Spinal cord (tissue), 10 donors: Measurements from ENCODE around the gene EPB41L2. TPM values are rescaled to one million over a fixed set of nuclear protein-coding genes. Genes with fewer than 3 reads are reported as not detected.

Source experiments
- DNase-seq, 6 donors: peaks; one replicate each; pipeline versions ENCODE4 v3.0.0 to v3.0.0-alpha.2; 2013 to 2015; ENCODE audit warnings: low spot score in 6 of 6, low read depth in 4 of 6
- H3K27ac ChIP-seq: one replicate; pipeline ENCODE4 v1.5.1; 2013; ENCODE audit warnings: low read depth, low read length, control low read depth
- H3K27me3 ChIP-seq: one replicate; pipeline ENCODE4 v1.6.1; 2013; ENCODE audit warnings: low read length; ENCODE audit not compliant: control insufficient read depth, insufficient read depth
- H3K36me3 ChIP-seq: one replicate; pipeline ENCODE4 v1.6.1; 2013; ENCODE audit warnings: low read length; ENCODE audit not compliant: control insufficient read depth, insufficient read depth
- H3K4me1 ChIP-seq: one replicate; pipeline ENCODE4 v1.6.1; 2013; ENCODE audit warnings: low read length; ENCODE audit not compliant: control insufficient read depth, insufficient read depth
- H3K4me3 ChIP-seq: one replicate; pipeline ENCODE4 v1.5.1; 2013; ENCODE audit warnings: low read depth, low read length, control low read depth
- H3K9me3 ChIP-seq: one replicate; pipeline ENCODE4 v1.6.1; 2013; ENCODE audit warnings: low read length; ENCODE audit not compliant: control insufficient read depth, insufficient read depth
- WGBS: methylation state at CpG from one replicate; pipeline ENCODE4 v1.1.5; 2013; ENCODE audit warnings: missing lambda C conversion rate; ENCODE audit not compliant: insufficient coverage; 5-methylcytosine and 5-hydroxymethylcytosine counted together
- polyA plus RNA-seq, 2 donors: library from polyadenylated mRNA; unstranded; fragments of 120-200 nt; gene quantifications; one replicate each; pipeline ENCODE4 v1.2.1, GENCODE V29; 2013; ENCODE audit not compliant: insufficient read length in 2 of 2
- total RNA-seq, 2 donors: library from RNA; depleted of rRNA in 1 of 2; stranded (reverse); fragments of 120-200 nt in 1 of 2; fragments of >200 nt in 1 of 2; gene quantifications; one replicate each; pipeline versions ENCODE4 v1.2.3 to v1.2.4, GENCODE V29; 2013 to 2014
- donor health status: healthy.

The EPB41L2 gene
- total and polyA plus RNA-seq, 4 donors, result 122 to 311 (median 267) TPM

- 51% methylated on average over 2 of the region's 7 CpGs for WGBS
- Histone ChIP-seq H3K4me1 (no peaks in the 10 kb centered on the region), H3K9me3 (no peaks in the 10 kb centered on the region), H3K4me3 (no peak overlapping the region), H3K27me3 (no peaks in the 10 kb centered on the region), H3K36me3 (no peaks in the 10 kb centered on the region), H3K27ac (no peak overlapping the region)
- DNase-seq, result no peak
Observed at GRCh38 chr6:130847001-130847910, 215.8 kb downstream of the EPB41L2 start.

- H3K27ac ChIP-seq, result no peak overlapping the region
- WGBS, result no CpG with 5 or more reads among the region's 1 CpG
- no peak for DNase-seq
Observed at GRCh38 chr6:130846501-130846900, 216.5 kb downstream of the EPB41L2 start.

GRCh38 chr6:130843575-130844320 lies 219.3 kb downstream of the EPB41L2 start:
- H3K4me1 ChIP-seq, result no peaks in the 10 kb centered on the region
- 100% methylated on average over 1 of the region's 3 CpGs for WGBS
- no peak overlapping the region for H3K4me3 ChIP-seq
- no peaks in the 10 kb centered on the region for H3K9me3 ChIP-seq
- no peaks in the 10 kb centered on the region for H3K27me3 ChIP-seq
- peak in 5 of 6 donors; percentile 15 to 84 (median 38) for DNase-seq
- no peak overlapping the region for H3K27ac ChIP-seq
- no peaks in the 10 kb centered on the region for H3K36me3 ChIP-seq

More at GRCh38 chr6:130846501-130846900, 216.5 kb downstream of the EPB41L2 start:
- Histone ChIP-seq H3K4me3 (no peak overlapping the region), H3K4me1 (no peaks in the 10 kb centered on the region), H3K9me3 (no peaks in the 10 kb centered on the region), H3K27me3 (no peaks in the 10 kb centered on the region), H3K36me3 (no peaks in the 10 kb centered on the region)

- H3K27ac ChIP-seq, result no peak overlapping the region
- 79% methylated on average over 4 of the region's 4 CpGs for WGBS
- no peaks in the 10 kb centered on the region for H3K9me3 ChIP-seq
- no peak overlapping the region for H3K4me3 ChIP-seq
- H3K36me3 ChIP-seq, result no peaks in the 10 kb centered on the region
- DNase-seq, result no peak
- no peaks in the 10 kb centered on the region for H3K4me1 ChIP-seq
- H3K27me3 ChIP-seq, result no peaks in the 10 kb centered on the region
Observed at GRCh38 chr6:130841128-130841728, 221.8 kb downstream of the EPB41L2 start.

GRCh38 chr6:130840050-130840449 lies 223.0 kb downstream of the EPB41L2 start:
- DNase-seq, result no peak
- no CpG with 5 or more reads among the region's 2 CpGs for WGBS

GRCh38 chr6:130839379-130839778 lies 223.7 kb downstream of the EPB41L2 start:
- DNase-seq, result no peak
- H3K27ac ChIP-seq, result no peak overlapping the region
- no peaks in the 10 kb centered on the region for H3K9me3 ChIP-seq
- no peaks in the 10 kb centered on the region for H3K4me1 ChIP-seq
- WGBS, result no CpG with 5 or more reads among the region's 2 CpGs
- H3K4me3 ChIP-seq, result no peak overlapping the region
- H3K36me3 ChIP-seq, result no peaks in the 10 kb centered on the region
- H3K27me3 ChIP-seq, result no peaks in the 10 kb centered on the region

More at GRCh38 chr6:130840050-130840449, 223.0 kb downstream of the EPB41L2 start:
- Histone ChIP-seq H3K4me3 (no peak overlapping the region), H3K9me3 (no peaks in the 10 kb centered on the region), H3K4me1 (no peaks in the 10 kb centered on the region), H3K27me3 (no peaks in the 10 kb centered on the region), H3K27ac (no peak overlapping the region), H3K36me3 (no peaks in the 10 kb centered on the region)

- no CpG with 5 or more reads among the region's 5 CpGs for WGBS
- Histone ChIP-seq H3K9me3 (no peaks in the 10 kb centered on the region), H3K36me3 (no peaks in the 10 kb centered on the region), H3K27me3 (no peaks in the 10 kb centered on the region), H3K4me3 (no peak overlapping the region), H3K4me1 (no peaks in the 10 kb centered on the region), H3K27ac (no peak overlapping the region)
- no peak for DNase-seq
Observed at GRCh38 chr6:130838951-130839350, 224.1 kb downstream of the EPB41L2 start.

- Histone ChIP-seq H3K9me3 (no peaks in the 10 kb centered on the region), H3K27me3 (no peaks in the 10 kb centered on the region), H3K36me3 (no peaks in the 10 kb centered on the region), H3K4me1 (no peaks in the 10 kb centered on the region), H3K4me3 (no peak overlapping the region), H3K27ac (no peak overlapping the region)
- WGBS, result 100% methylated on average over 1 of the region's 6 CpGs
- DNase-seq, result no peak
Observed at GRCh38 chr6:130838250-130838860, 224.7 kb downstream of the EPB41L2 start.

- Histone ChIP-seq H3K27me3 (no peaks in the 10 kb centered on the region), H3K4me1 (no peaks in the 10 kb centered on the region), H3K4me3 (no peak overlapping the region), H3K27ac (no peak overlapping the region), H3K9me3 (no peaks in the 10 kb centered on the region), H3K36me3 (no peaks in the 10 kb centered on the region)
- DNase-seq, result no peak
Observed at GRCh38 chr6:130837067-130837466, 226.0 kb downstream of the EPB41L2 start.
